OCI-LY7 (cell line): ENCODE results near the gene KRTAP19-6. TPM values are rescaled to one million over a fixed set of nuclear protein-coding genes. Genes with fewer than 3 reads are reported as not detected.

Experiments
- BruUV-seq: library from RNA; stranded (reverse); fragments of 400-500 nt; replicated peaks from 2 replicates; lab custom pipeline; 2021; lab: Mats Ljungman, UMichigan
- CTCF ChIA-PET: fragments of 300-600 bp; sonication (Branson Sonifier 250); formaldehyde crosslinking; loops from one replicate; lab custom pipeline; 2022; ENCODE audit warnings: antibody characterized with exemption; ENCODE audit not compliant: unreplicated experiment; lab: Charles Lee
- POLR2A ChIA-PET: fragments of 300-600 bp; sonication (Branson Sonifier 250); formaldehyde crosslinking; loops from one replicate; lab custom pipeline; 2022; ENCODE audit warnings: antibody characterized with exemption; lab: Charles Lee
- DNase-seq: peaks from one replicate; pipeline ENCODE4 v3.0.0-alpha.2; 2015; ENCODE audit warnings: low spot score
- H2AFZ ChIP-seq: fragments of 200-600 bp; sonication (generic), shearing (Covaris generic); 2 replicates; pipeline ENCODE4 v1.6.1; 2014; ENCODE audit warnings: mild to moderate bottlenecking, antibody characterized with exemption, low read length, moderate library complexity
- H3K27ac ChIP-seq: fragments of 200-600 bp; sonication (generic); 2 replicates; pipeline ENCODE4 v1.5.1; 2014; ENCODE audit warnings: mixed run types, low read depth, mild to moderate bottlenecking, moderate library complexity, low read length, inconsistent platforms; ENCODE audit not compliant: poor library complexity, severe bottlenecking
- H3K36me3 ChIP-seq: fragments of 200-600 bp; sonication (generic); 2 replicates; pipeline ENCODE4 v1.6.1; 2014; ENCODE audit warnings: mild to moderate bottlenecking, antibody characterized with exemption, low read length, moderate library complexity, mixed read lengths; ENCODE audit not compliant: insufficient read depth
- H3K4me1 ChIP-seq: fragments of 200-600 bp; sonication (generic); 2 replicates; pipeline ENCODE4 v1.5.1; 2014; ENCODE audit warnings: mild to moderate bottlenecking, low read length; ENCODE audit not compliant: insufficient read depth, poor library complexity, severe bottlenecking
- H3K4me2 ChIP-seq: fragments of 200-600 bp; sonication (generic); 2 replicates; pipeline ENCODE4 v1.6.1; 2014; ENCODE audit warnings: mild to moderate bottlenecking, low read length
- H3K4me3 ChIP-seq: fragments of 200-600 bp; sonication (generic); 2 replicates; pipeline ENCODE4 v1.5.1; 2014; ENCODE audit warnings: mild to moderate bottlenecking, low read depth, low read length; ENCODE audit not compliant: poor library complexity, severe bottlenecking
- H3K79me2 ChIP-seq: fragments of 200-600 bp; sonication (generic); 2 replicates; pipeline ENCODE4 v1.6.1; 2016; ENCODE audit warnings: low read depth, mild to moderate bottlenecking, low read length, moderate library complexity, mixed read lengths; ENCODE audit not compliant: insufficient read depth
- H3K9me2 ChIP-seq: fragments of 200-600 bp; sonication (generic); 2 replicates; pipeline ENCODE4 v1.6.1; 2016; ENCODE audit warnings: mild to moderate bottlenecking, low read length, mixed read lengths; ENCODE audit not compliant: insufficient read depth
- H3K9me3 ChIP-seq: fragments of 200-600 bp; sonication (generic); 2 replicates; pipeline ENCODE4 v1.6.1; 2014; ENCODE audit warnings: mild to moderate bottlenecking, mixed run types, low read length, mixed read lengths
- H4K20me1 ChIP-seq: fragments of 200-600 bp; sonication (generic); 2 replicates; pipeline ENCODE4 v1.6.1; 2014; ENCODE audit warnings: mild to moderate bottlenecking, antibody characterized with exemption, low read length, moderate library complexity, mixed read lengths; ENCODE audit not compliant: insufficient read depth
- CTCF ChIP-seq: fragments of 200-600 bp; sonication (generic); conservative IDR thresholded peaks from 2 replicates; pipeline ENCODE4 v1.5.1; 2014; ENCODE audit warnings: mild to moderate bottlenecking, antibody characterized with exemption, low read length, moderate library complexity, mixed read lengths
- EZH2phosphoT487 ChIP-seq: fragments of 200-600 bp; sonication (generic); IDR thresholded peaks from 2 replicates; pipeline ENCODE4 v1.6.1; 2018; ENCODE audit warnings: low read depth, borderline replicate concordance, mild to moderate bottlenecking, mixed run types, antibody characterized with exemption, low read length, moderate library complexity, mixed read lengths
- intact Hi-C: fragments of 100-400 bp; cut with micrococcal nuclease; formaldehyde crosslinking; loops from one replicate; pipeline ENCODE4 v1.10.0; 2022; ENCODE audit not compliant: unreplicated experiment
- total RNA-seq, 2 experiments: library from RNA; depleted of rRNA in 1 of 2; stranded (reverse); fragments of >200 nt in 1 of 2; shearing (Covaris generic) in 1 of 2; gene quantifications; 2 replicates each; pipeline ENCODE4 v1.2.3, GENCODE V29; 2014 to 2022

Gene KRTAP19-6
- total RNA-seq, 2 experiments from 2014 or later, result not detected

- no peak overlapping the region for H3K27ac ChIP-seq
- ChIA-PET POLR2A (no interaction called here), CTCF (no interaction called here)
- no peaks in the 10 kb centered on the region for H3K9me2 ChIP-seq
- no peak overlapping the region for H3K4me3 ChIP-seq
- intact Hi-C loops, result no loop called here
- no peak overlapping the region for H3K4me2 ChIP-seq
- no peaks in the 10 kb centered on the region for H4K20me1 ChIP-seq
- no peak overlapping the region for H2AFZ ChIP-seq
- no TSS peak for BruUV-seq
- H3K36me3 ChIP-seq, result no peaks in the 10 kb centered on the region
- H3K9me3 ChIP-seq, result 0 out of 2 replicates have a peak, but pooled peaks cover 4% of the 10 kb centered on the region
- no peak for DNase-seq
- no peaks in the 10 kb centered on the region for H3K4me1 ChIP-seq
- H3K79me2 ChIP-seq, result no peaks in the 10 kb centered on the region
- TF ChIP-seq EZH2phosphoT487, result no peak
- TF ChIP-seq CTCF, result no peak
Measured at GRCh38 chr21:30552782-30553181, 11.1 kb upstream of the KRTAP19-6 start.

GRCh38 chr21:30518876-30519275, 22.8 kb downstream of the KRTAP19-6 start:
- ChIA-PET POLR2A (no interaction called here), CTCF (no interaction called here)
- Histone ChIP-seq H3K9me3 (no peaks in the 10 kb centered on the region; the same call in 1 of the 2 replicates), H4K20me1 (no peaks in the 10 kb centered on the region), H3K4me1 (no peaks in the 10 kb centered on the region), H3K4me2 (no peak overlapping the region), H3K27ac (no peak overlapping the region), H2AFZ (no peak overlapping the region), H3K9me2 (no peaks in the 10 kb centered on the region), H3K79me2 (no peaks in the 10 kb centered on the region), H3K36me3 (no peaks in the 10 kb centered on the region), H3K4me3 (no peak overlapping the region)
- intact Hi-C loops, result no loop called here
- no peak for TF ChIP-seq CTCF
- no peak for TF ChIP-seq EZH2phosphoT487
- no TSS peak for BruUV-seq
- no peak for DNase-seq

GRCh38 chr21:30515681-30516080, 26.0 kb downstream of the KRTAP19-6 start:
- H3K4me3 ChIP-seq, result no peak overlapping the region
- no peak overlapping the region for H3K4me2 ChIP-seq
- H3K27ac ChIP-seq, result no peak overlapping the region
- H3K79me2 ChIP-seq, result no peaks in the 10 kb centered on the region
- intact Hi-C loops, result no loop called here
- no peaks in the 10 kb centered on the region; the same call in 1 of the 2 replicates for H3K9me3 ChIP-seq
- no peaks in the 10 kb centered on the region for H3K36me3 ChIP-seq
- no peaks in the 10 kb centered on the region for H3K4me1 ChIP-seq
- H2AFZ ChIP-seq, result no peak overlapping the region
- DNase-seq, result no peak
- no peaks in the 10 kb centered on the region for H4K20me1 ChIP-seq
- TF ChIP-seq CTCF (no peak), EZH2phosphoT487 (no peak)
- BruUV-seq, result no TSS peak
- H3K9me2 ChIP-seq, result no peaks in the 10 kb centered on the region
- POLR2A ChIA-PET, result no interaction called here
- CTCF ChIA-PET, result no interaction called here
